Activated CD8-positive, alpha-beta memory T cell treated with anti-CD3 and anti-CD28 coated beads for 36 hours (primary cell): ENCODE data around the gene ZNF519. TPM values are rescaled to one million over a fixed set of nuclear protein-coding genes. Genes with fewer than 3 reads are reported as not detected.

Experiments used
- total RNA-seq, 2 experiments: library from RNA; stranded (reverse); gene quantifications; one replicate each; pipeline ENCODE4 v1.2.3, GENCODE V29; 2021

ZNF519 gene
- total RNA-seq, 2 experiments from 2014 or later = 13.6 to 15.8 TPM

Other genes starting within 250 kb of the ZNF519 start
- gene MC2R, start 216.9 kb downstream of the ZNF519 start, total RNA-seq = not detected